GM12891 (cell line): ENCODE data around the gene JADE3.

Source experiments
- POLR2A ChIP-seq: IDR thresholded peaks from 2 replicates; pipeline ENCODE4 v1.6.1; 2011; ENCODE audit warnings: low read depth, low read length, control low read depth
- POLR2AphosphoS5 ChIP-seq: IDR thresholded peaks from 2 replicates; pipeline ENCODE4 v1.6.1; 2011; ENCODE audit warnings: low read depth, low read length, control low read depth
- POU2F2 ChIP-seq: IDR thresholded peaks from 2 replicates; pipeline ENCODE4 v1.6.1; 2011; ENCODE audit warnings: low read depth, mild to moderate bottlenecking, control low read depth, low read length, moderate library complexity
- SPI1 ChIP-seq: IDR thresholded peaks from 2 replicates; pipeline ENCODE4 v1.6.1; 2011; ENCODE audit warnings: low read depth, low read length, control low read depth
- TAF1 ChIP-seq: IDR thresholded peaks from 2 replicates; pipeline ENCODE4 v1.6.1; 2011; ENCODE audit warnings: low read depth, low read length, control low read depth

DNA sequence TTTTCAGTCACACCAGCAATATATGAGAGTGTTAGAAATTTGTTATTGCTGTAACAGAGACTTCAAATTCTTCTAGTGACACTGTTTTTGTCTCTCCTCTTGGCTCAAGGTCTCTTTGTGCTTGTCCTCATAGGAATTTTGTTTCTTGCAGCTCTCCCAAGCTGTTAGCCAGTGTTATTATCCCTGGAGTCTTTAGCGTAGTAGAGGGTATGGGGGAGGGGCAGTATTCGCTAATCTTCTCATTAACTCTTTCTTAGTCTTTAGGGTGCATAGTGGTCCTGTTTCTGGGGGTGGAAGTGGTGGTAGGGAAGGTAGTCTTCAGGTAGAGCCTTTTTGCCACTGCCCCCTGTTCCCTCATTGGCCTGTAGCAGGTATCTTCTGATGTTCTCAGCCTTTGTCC, 79.4 kb downstream of the JADE3 start:
- TF ChIP-seq POLR2A = no peak
- TF ChIP-seq TAF1 = no peak
- no peak for TF ChIP-seq POLR2AphosphoS5
- no peak for TF ChIP-seq POU2F2
- TF ChIP-seq SPI1 = no peak
